ENCODE measurements around the gene NUP62.
"Not testable (repeated sequence)": the region's sequence is repeated elsewhere in the genome, so short reads cannot be mapped to it uniquely, and the experiment has no call there.

The NUP62 gene

GRCh38 chr19:49951806-49952478 lies 22.6 kb upstream of the NUP62 start:
- DNase-seq = no peak

- DNase-seq = no peak
Observed at GRCh38 chr19:49950956-49951526, 21.7 kb upstream of the NUP62 start.

GRCh38 chr19:49950590-49950948 lies 21.3 kb upstream of the NUP62 start:
- DNase-seq = no peak

- no peak for DNase-seq
Observed at GRCh38 chr19:49949742-49950589, 20.7 kb upstream of the NUP62 start.

GRCh38 chr19:49946415-49946814 lies 17.1 kb upstream of the NUP62 start:
- DNase-seq = no peak

- DNase-seq = not testable (repeated sequence)
Observed at GRCh38 chr19:49944567-49944966, 15.3 kb upstream of the NUP62 start.

- no peak for DNase-seq
Observed at GRCh38 chr19:49940482-49940791, 11.1 kb upstream of the NUP62 start.

GRCh38 chr19:49939721-49940481 lies 10.6 kb upstream of the NUP62 start:
- DNase-seq = no peak

- no peak for DNase-seq
Observed at GRCh38 chr19:49938662-49939061, 9.4 kb upstream of the NUP62 start.

- peak; percentile 76 for DNase-seq
Observed at GRCh38 chr19:49937750-49938381, 8.6 kb upstream of the NUP62 start.

GRCh38 chr19:49936549-49936948 lies 7.2 kb upstream of the NUP62 start:
- no peak for DNase-seq

- no peak for DNase-seq
Observed at GRCh38 chr19:49933643-49934042, 4.3 kb upstream of the NUP62 start.

- no peak for DNase-seq
Observed at GRCh38 chr19:49932731-49933131, 3.4 kb upstream of the NUP62 start.

- DNase-seq = no peak
Observed at GRCh38 chr19:49932041-49932451, 2.7 kb upstream of the NUP62 start.

GRCh38 chr19:49931293-49932040 lies 2.2 kb upstream of the NUP62 start:
- no peak for DNase-seq

GRCh38 chr19:49930483-49931011 lies 1.2 kb upstream of the NUP62 start:
- DNase-seq = no peak

- peak; percentile 92 for DNase-seq
Observed at GRCh38 chr19:49929611-49930482, 543 bp upstream of the NUP62 start.

GRCh38 chr19:49927526-49928264 lies 1.6 kb downstream of the NUP62 start:
- no peak for DNase-seq

- no peak for DNase-seq
Observed at GRCh38 chr19:49926515-49926914, 2.8 kb downstream of the NUP62 start.

- DNase-seq = no peak
Observed at GRCh38 chr19:49925486-49925885, 3.8 kb downstream of the NUP62 start.

Data from NCI-H1694 treated with DMSO at 0.1 percent for 48 hours (cell line).